ENCODE data around the gene SCAMP2.
"Not testable (repeated sequence)": the region's sequence is repeated elsewhere in the genome, so short reads cannot be mapped to it uniquely, and the experiment has no call there.

SCAMP2 gene

GRCh38 chr15:74873036-74873755 is at the start of gene SCAMP2:
TSS of gene SCAMP2 (minus strand) at chr15:74873365. CDS start at chr15:74873255, 110 bp downstream.
- DNase-seq: peak; percentile 98

- DNase-seq: no peak
Measured at GRCh38 chr15:74920456-74920855, 47.3 kb upstream of the SCAMP2 start.

- no peak for DNase-seq
Measured at GRCh38 chr15:74917676-74918075, 44.5 kb upstream of the SCAMP2 start.

GRCh38 chr15:74913799-74914198 is 40.6 kb upstream of the SCAMP2 start:
- DNase-seq: not testable (repeated sequence)

- no peak for DNase-seq
Measured at GRCh38 chr15:74913041-74913440, 39.9 kb upstream of the SCAMP2 start.

GRCh38 chr15:74908635-74909034 is 35.5 kb upstream of the SCAMP2 start:
- no peak for DNase-seq

- DNase-seq: no peak
Measured at GRCh38 chr15:74907163-74907870, 34.2 kb upstream of the SCAMP2 start.

- peak; percentile 86 for DNase-seq
Measured at GRCh38 chr15:74906450-74907162, 33.4 kb upstream of the SCAMP2 start, which contains the start of gene FAM219B. TSS of gene FAM219B (minus strand) at chr15:74906851. CDS start at chr15:74906800, 51 bp downstream.

GRCh38 chr15:74906067-74906449 is 32.9 kb upstream of the SCAMP2 start:
- DNase-seq: no peak

- no peak for DNase-seq
Measured at GRCh38 chr15:74904190-74904805, 31.1 kb upstream of the SCAMP2 start.

- DNase-seq: no peak
Measured at GRCh38 chr15:74903676-74904075, 30.5 kb upstream of the SCAMP2 start.

GRCh38 chr15:74902295-74903075 is 29.3 kb upstream of the SCAMP2 start:
- no peak for DNase-seq

- DNase-seq: peak; percentile 51
Measured at GRCh38 chr15:74901612-74902063, 28.5 kb upstream of the SCAMP2 start.

- no peak for DNase-seq
Measured at GRCh38 chr15:74897300-74897701, 24.1 kb upstream of the SCAMP2 start.

- DNase-seq: no peak
Measured at GRCh38 chr15:74896316-74896715, 23.2 kb upstream of the SCAMP2 start.

GRCh38 chr15:74895830-74896229 is 22.7 kb upstream of the SCAMP2 start:
- no peak for DNase-seq

GRCh38 chr15:74894383-74894782 is 21.2 kb upstream of the SCAMP2 start:
- not testable (repeated sequence) for DNase-seq

GRCh38 chr15:74893627-74894026 is 20.5 kb upstream of the SCAMP2 start:
- DNase-seq: no peak

GRCh38 chr15:74892931-74893330 is 19.8 kb upstream of the SCAMP2 start:
- DNase-seq: no peak

GRCh38 chr15:74892313-74892712 is 19.1 kb upstream of the SCAMP2 start:
- no peak for DNase-seq

GRCh38 chr15:74891469-74891868 is 18.3 kb upstream of the SCAMP2 start:
- no peak for DNase-seq

- no peak for DNase-seq
Measured at GRCh38 chr15:74890665-74890960, 17.4 kb upstream of the SCAMP2 start.

Measured in KG1 (cell line).